T-helper 22 cell (primary cell): ENCODE measurements around the gene BMX.

Experiments used
- DNase-seq: peaks from one replicate; pipeline ENCODE4 v3.0.0-alpha.2; 2020; ENCODE audit warnings: low read depth

The BMX gene

GRCh38 chrX:15570145-15570544 is 69.5 kb downstream of the BMX start:
- no peak for DNase-seq

DNA sequence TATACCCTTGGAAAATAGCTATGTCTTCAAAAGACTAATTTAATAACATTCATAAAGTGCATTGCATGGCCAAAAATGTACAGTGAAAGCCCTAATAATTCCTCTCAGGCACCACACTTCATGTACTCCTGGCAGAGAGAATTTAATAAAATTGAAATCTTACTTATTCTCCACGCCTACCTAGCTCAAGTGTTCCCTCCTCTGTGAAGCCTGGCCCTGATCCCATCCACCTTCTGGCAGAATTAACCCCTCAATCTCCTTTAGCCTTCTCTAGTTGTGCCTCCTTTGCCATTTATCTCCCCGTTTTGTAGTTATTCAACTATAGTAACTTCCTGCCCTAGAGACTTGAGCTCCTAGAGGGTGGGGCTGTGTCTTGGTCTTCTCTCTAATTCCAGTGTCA is 73.4 kb downstream of the BMX start:
- no peak for DNase-seq

DNA sequence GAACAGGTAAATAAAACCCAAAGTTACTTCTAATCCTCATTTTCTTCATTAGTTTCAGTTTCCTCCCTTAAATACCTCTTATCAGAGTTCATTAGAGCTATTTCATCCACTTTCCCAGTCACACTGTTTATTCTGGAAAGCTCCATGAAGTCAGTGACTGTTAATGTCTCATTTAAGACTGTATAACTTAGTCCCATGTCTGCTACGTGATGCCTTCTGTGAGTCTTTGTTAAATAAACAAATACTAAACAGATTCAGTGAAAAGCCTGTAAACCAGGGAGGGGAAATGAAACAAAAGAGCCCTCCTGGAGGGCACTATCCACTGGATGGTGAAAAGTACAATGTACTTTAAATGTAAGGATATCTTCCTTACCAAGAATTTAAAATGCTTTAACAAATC is 75.4 kb downstream of the BMX start:
- no peak for DNase-seq

GRCh38 chrX:15579778-15580747 is 79.5 kb downstream of the BMX start:
- DNase-seq = no peak

GRCh38 chrX:15594371-15594770 is 93.8 kb downstream of the BMX start:
- DNase-seq = no peak

GRCh38 chrX:15598026-15598425 is 97.4 kb downstream of the BMX start:
- DNase-seq = no peak

- no peak for DNase-seq
Measured at GRCh38 chrX:15599461-15599860, 98.9 kb downstream of the BMX start.

DNA sequence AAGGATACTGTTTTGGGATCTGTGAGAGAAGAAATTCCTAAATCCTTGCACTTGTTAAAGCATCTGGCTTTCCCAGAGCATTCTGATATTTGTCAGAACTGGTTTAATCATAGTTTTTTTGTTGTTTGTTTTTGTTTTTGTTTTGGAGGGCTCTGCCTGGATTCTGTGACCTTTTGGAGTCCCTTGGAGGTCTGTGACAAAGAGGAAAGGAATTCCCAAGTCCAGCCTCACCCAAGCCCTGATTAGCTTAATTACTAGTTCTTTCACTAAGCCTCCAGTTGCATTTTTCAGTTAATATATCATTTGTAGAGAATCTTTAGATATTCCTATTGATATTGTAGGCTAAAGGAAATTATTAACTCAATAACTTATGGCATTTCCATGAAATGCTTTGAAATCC is 99.4 kb downstream of the BMX start:
- DNase-seq = no peak

GRCh38 chrX:15600745-15601144 is 100.1 kb downstream of the BMX start, which contains the start of gene ACE2:
Gene ACE2 (minus strand): TSS chrX:15600960. CDS start chrX:15600911, 49 bp downstream.
- no peak for DNase-seq

DNA sequence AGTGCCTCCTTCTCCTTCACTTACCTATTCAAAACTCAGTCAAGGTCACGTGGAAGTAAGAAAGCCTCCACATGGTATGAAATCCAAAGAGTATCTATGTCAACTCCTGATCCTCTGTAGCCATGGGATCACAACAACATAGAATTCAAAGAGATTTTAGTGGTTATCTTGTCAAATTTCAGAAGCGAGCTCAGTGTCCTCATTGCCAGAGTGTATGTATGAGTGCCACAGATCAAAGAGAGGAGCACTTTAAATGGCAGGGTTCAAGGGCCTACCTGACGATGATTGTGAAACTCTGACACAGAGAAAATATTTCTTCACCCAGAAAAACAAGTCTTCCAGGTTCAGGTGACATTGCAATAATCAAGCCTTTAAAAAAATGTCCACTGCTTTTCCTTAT is 101.3 kb downstream of the BMX start:
- no peak for DNase-seq

- no peak for DNase-seq
Measured at GRCh38 chrX:15602761-15603160, 102.2 kb downstream of the BMX start.

GRCh38 chrX:15605226-15605625 is 104.6 kb downstream of the BMX start:
- DNase-seq = no peak
